ENCODE results near the gene SH3BP5L. TPM values are rescaled to one million over a fixed set of nuclear protein-coding genes. Genes with fewer than 3 reads are reported as not detected.

SH3BP5L gene
- total and polyA plus RNA-seq, 2 of the 8 experiments (the other 6 are each of a cell fraction or from before 2014, with no cell fraction given) = 20.2 to 28.4 TPM

DNA sequence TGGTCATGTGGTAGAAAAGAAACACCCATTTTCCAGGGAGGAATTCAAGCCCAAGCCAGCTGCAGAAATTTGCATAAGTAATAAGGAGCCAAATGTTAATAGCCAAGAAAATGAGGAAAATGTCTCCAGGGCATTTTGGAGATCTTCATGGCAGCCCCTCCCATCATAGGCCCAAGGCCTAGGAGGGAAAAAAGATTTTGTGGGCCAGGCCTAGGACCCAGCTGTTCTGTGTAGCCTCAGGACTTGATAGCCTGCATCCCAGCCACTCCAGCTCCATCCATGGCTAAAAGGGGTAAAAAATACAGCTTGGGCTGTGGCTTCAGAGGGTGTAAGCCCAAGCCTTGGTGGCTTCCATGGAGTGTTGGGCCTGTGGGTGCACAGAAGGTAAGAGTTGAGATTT, 48.7 kb downstream of the SH3BP5L start:
- Histone ChIP-seq H3K14ac (ENCODE audit: insufficient read length) (no peak overlapping the region), H2BK20ac (ENCODE audit: low read length) (no peak overlapping the region), H4K91ac (replicated peaks; ENCODE audit: insufficient read length, low read length) (no peak overlapping the region), H3K4me2 (ENCODE audit: insufficient read depth in 1 of 2, low read depth in 2 of 2, low read length in 2 of 2) (no peak overlapping the region), H4K8ac (ENCODE audit: extremely low read depth, insufficient read depth, low read length) (no peak overlapping the region), H2BK15ac (ENCODE audit: low read length) (no peak overlapping the region), H3K23ac (ENCODE audit: insufficient read length) (no peak overlapping the region), H3K4ac (replicated peaks; ENCODE audit: insufficient read length, low read depth, low read length) (no peak overlapping the region), H3K27ac (ENCODE audit: low read depth, low read length) (no peak overlapping the region), H3K27me3 (replicated peaks in 1 of 4; ENCODE audit: control insufficient read depth in 3 of 4, extremely low read depth in 1 of 4, insufficient read depth in 3 of 4, low read length in 3 of 4) (no peaks in the 10 kb centered on the region), H3K36me3 (ENCODE audit: control insufficient read depth in 2 of 4, insufficient read depth in 4 of 4, low read length in 3 of 4) (no peaks in the 10 kb centered on the region), H3K79me2 (ENCODE audit: control insufficient read depth in 1 of 2, insufficient read depth in 2 of 2, low read length in 2 of 2) (no peaks in the 10 kb centered on the region), H3K23me2 (ENCODE audit: low read depth, low read length) (no peaks in the 10 kb centered on the region), H4K5ac (ENCODE audit: insufficient read length, low read depth, low read length) (no peak overlapping the region), H3K9ac (replicated peaks in 1 of 4; ENCODE audit: extremely low read depth in 1 of 4, low read depth in 3 of 4, low read length in 3 of 4) (no peak overlapping the region), H3K9me3 (ENCODE audit: insufficient read depth in 2 of 2, low read depth in 1 of 2, low read length in 1 of 2) (peaks cover 72 to 78% of the 10 kb centered on the region in 2 experiments), H2BK12ac (ENCODE audit: low read depth, low read length) (no peak overlapping the region), H3K18ac (ENCODE audit: extremely low read depth, low read length) (no peak overlapping the region), H2AK5ac (ENCODE audit: low read depth, low read length) (no peak overlapping the region), H2AFZ (ENCODE audit: low read length) (no peak overlapping the region), H3K4me1 (replicated peaks in 1 of 4; ENCODE audit: control insufficient read depth in 3 of 4, insufficient read depth in 4 of 4, low read length in 3 of 4) (no peaks in the 10 kb centered on the region), H2BK120ac (replicated peaks; ENCODE audit: low read depth, low read length) (no peak overlapping the region), H3K79me1 (ENCODE audit: low read depth, low read length) (no peaks in the 10 kb centered on the region), H3K4me3 (ENCODE audit: extremely low read depth in 1 of 4, insufficient read depth in 2 of 4, low read depth in 3 of 4, low read length in 4 of 4) (no peak overlapping the region), H2BK5ac (ENCODE audit: low read depth, low read length) (no peak overlapping the region), H4K20me1 (replicated peaks in 1 of 2; ENCODE audit: control insufficient read depth in 1 of 2, insufficient read depth in 2 of 2, low read length in 2 of 2) (no peaks in the 10 kb centered on the region), H3K56ac (replicated peaks; ENCODE audit: insufficient read length, low read depth, low read length) (no peak overlapping the region)
- CTCF ChIA-PET (ENCODE audit: partially characterized antibody) = no interaction called here
- FAIRE-seq (no peak), DNase-seq (ENCODE audit: low read depth in 1 of 2, low spot score in 2 of 2) (no peak)
- TF ChIP-seq FOSL1 (IDR thresholded peaks at IDR 0.05; ENCODE audit: insufficient read depth, low read depth, low read length) = no peak
- no peak for TF ChIP-seq JUN (IDR thresholded peaks at IDR 0.05; ENCODE audit: low read depth, low read length)
- TF ChIP-seq MAX (IDR thresholded peaks at IDR 0.05) = no peak
- TF ChIP-seq SUZ12 (IDR thresholded peaks at IDR 0.05; ENCODE audit: low read length) = no peak
- no peak for TF ChIP-seq HDAC6 (IDR thresholded peaks at IDR 0.05; ENCODE audit: low read depth, low read length)
- no peak for TF ChIP-seq ZNF274 (IDR thresholded peaks at IDR 0.05; ENCODE audit: borderline replicate concordance, extremely low read depth, low read length)
- no peak for TF ChIP-seq NRF1 (IDR thresholded peaks at IDR 0.05; ENCODE audit: low read depth, low read length)
- no peak for TF ChIP-seq JUND (IDR thresholded peaks at IDR 0.05; ENCODE audit: low read length)
- TF ChIP-seq CHD2 (IDR thresholded peaks at IDR 0.05; ENCODE audit: low read length) = no peak
- TF ChIP-seq EZH2 (IDR thresholded peaks at IDR 0.05; ENCODE audit: low read depth, low read length, severe bottlenecking) = no peak
- no peak for TF ChIP-seq SP1 (IDR thresholded peaks at IDR 0.05; ENCODE audit: low read depth, low read length)
- no peak for TF ChIP-seq CHD1 (IDR thresholded peaks at IDR 0.05; ENCODE audit: low read depth, low read length)
- no peak for TF ChIP-seq EP300 (IDR thresholded peaks at IDR 0.05; ENCODE audit: borderline replicate concordance in 1 of 2, low read depth in 2 of 2, low read length in 2 of 2)
- no peak for TF ChIP-seq SP4 (IDR thresholded peaks at IDR 0.05; ENCODE audit: low read length)
- no peak for TF ChIP-seq HDAC2 (IDR thresholded peaks at IDR 0.05; ENCODE audit: borderline replicate concordance in 1 of 2, low read depth in 2 of 2, low read length in 2 of 2)
- POLR2A ChIA-PET (ENCODE audit: partially characterized antibody) = no interaction called here

Measured in H1 (cell line).